Sciatic nerve (tissue), 2 donors: Measurements from ENCODE around the gene FAM124A. TPM values are rescaled to one million over a fixed set of nuclear protein-coding genes. Genes with fewer than 3 reads are reported as not detected.
"Not testable (repeated sequence)": the region's sequence is repeated elsewhere in the genome, so short reads cannot be mapped to it uniquely, and the experiment has no call there.

Experiments
- ATAC-seq: fragments of 200-7000 bp; cut with Tn5 transposase; one replicate; pipeline ENCODE4 v1.9.1; 2020; ENCODE audit warnings: mild to moderate bottlenecking, moderate library complexity
- DNase-seq: peaks from one replicate; pipeline ENCODE4 v3.0.0-alpha.2; 2020; ENCODE audit warnings: low spot score
- intact Hi-C: fragments of 100-400 bp; cut with DNase I; formaldehyde crosslinking; loops from one replicate; pipeline ENCODE4 v1.14.2; 2022
- total RNA-seq: library from RNA; stranded (reverse); fragmentation: NEBNext Ultra II Directional; extraction: Animal tissue kit (Norgen Biotek cat#: 25700); gene quantifications from one replicate; pipeline ENCODE4 v1.2.1, GENCODE V29; 2021
- donor health status: DM: no; HTN: no; CAD: no.
- donor health status: DM: no; HTN: no; CAD: no.

FAM124A gene
- total RNA-seq, 1 donor from 2014 or later: 19.2 TPM

DNA sequence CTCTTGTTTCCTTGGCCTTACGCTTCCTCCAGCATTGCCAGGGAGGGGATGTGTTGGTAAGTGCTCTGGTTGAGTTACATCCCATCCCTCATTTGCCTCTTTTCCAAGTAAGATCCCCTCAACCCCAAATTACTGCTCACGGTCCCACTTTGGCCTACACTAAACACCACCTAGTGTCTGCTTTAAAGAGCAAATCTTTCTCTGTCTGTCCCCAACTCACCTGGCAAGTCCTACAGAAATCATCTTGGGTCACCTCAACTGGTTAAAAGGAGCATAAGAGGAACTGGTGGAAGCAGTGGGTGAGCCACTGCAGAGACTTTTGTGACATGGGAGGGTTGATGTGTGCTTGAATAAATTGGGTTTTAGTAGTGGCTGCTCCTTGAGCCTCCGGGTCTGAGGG lies 62.1 kb downstream of the FAM124A start:
- intact Hi-C loops: loop anchor here (2.0 to 5.0 kb wide), 2 partner anchors 122 to 134 kb away; no protein-coding TSS in a partner anchor
- DNase-seq: no peak
- ATAC-seq: no peak

DNA sequence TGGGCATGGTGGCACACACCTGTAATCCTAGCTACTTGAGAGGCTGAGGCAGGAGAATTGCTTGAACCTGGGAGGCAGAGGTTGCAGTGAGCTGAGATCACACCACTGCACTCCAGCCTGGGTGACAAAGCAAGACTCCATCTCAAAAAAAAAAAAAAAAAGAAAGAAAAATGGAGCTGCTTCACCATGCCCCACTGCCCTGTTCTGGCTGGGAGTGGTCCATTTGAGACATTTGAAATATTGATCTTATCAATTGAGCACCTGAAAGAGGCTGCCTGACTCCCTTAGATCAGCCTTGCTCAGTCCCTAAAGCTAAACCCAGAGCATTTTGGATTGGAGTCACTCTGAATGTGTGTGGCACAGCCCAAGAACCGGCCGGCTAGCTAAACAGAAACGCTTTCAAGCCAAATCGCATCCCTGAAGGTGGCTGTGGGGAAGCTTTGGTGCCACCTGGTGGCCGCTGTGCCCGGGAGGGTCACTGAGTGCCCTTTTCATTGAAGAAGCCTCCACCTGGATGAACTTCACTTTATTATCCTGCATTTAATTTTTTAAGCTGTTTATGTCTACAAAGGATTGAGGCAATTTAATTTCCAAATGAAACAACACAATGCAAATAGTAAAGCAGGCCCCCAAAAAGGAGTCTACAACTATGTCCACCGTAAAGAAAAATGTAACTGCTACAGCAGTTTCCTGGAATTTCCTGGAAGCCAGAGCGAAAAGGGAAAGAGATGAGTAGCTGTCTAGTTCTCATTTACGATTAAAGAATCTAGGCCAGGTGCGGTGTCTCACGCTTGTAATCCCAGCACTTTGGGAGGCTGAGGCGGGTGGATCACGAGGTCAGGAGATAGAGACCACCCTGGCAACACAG lies 64.2 kb downstream of the FAM124A start:
- DNase-seq (peak; percentile 92), ATAC-seq (peak; percentile 92)
- intact Hi-C loops: loop anchor here (1.0 kb wide), 1 partner anchor 66 kb away; no protein-coding TSS in a partner anchor

DNA sequence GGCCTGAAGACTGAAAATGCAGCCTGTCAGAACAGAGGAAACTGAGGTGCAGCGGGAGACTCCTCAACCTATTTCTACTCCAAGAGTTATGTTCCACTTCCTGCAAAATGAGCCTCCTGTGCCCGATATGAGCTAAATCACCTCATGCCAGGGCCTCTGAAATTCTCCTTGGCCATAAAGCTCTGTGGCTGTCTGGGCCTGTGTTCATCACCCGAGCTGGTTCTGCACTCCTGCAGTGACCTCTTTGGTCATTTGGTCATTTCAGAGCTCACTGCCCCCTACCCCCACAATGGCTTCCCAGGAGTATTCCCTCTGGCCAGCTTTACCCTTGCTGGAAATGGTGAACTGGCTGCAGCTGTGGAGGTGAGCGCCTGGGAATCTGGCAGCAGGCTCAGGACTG lies 65.6 kb downstream of the FAM124A start:
- DNase-seq (no peak), ATAC-seq (no peak)
- intact Hi-C loops: no loop called here

DNA sequence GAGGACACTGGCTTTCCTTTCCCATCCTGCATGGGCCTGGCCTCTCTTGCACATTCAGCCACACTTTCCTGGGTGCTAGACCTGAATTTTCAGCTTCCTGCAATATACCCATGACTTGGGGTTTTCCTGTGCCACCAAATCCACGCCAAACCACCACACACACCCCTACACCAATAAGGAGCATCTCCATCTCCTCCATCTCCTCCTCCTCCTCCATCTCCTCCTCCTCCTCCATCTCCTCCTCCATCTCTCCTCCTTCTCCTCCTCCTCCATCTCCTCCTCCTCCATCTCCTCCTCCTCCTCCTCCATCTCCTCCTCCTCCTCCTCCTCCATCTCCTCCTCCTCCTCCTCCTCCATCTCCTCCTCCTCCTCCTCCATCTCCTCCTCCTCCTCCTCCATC lies 66.1 kb downstream of the FAM124A start:
- ATAC-seq, DNase-seq, intact Hi-C loops: not testable (repeated sequence)

DNA sequence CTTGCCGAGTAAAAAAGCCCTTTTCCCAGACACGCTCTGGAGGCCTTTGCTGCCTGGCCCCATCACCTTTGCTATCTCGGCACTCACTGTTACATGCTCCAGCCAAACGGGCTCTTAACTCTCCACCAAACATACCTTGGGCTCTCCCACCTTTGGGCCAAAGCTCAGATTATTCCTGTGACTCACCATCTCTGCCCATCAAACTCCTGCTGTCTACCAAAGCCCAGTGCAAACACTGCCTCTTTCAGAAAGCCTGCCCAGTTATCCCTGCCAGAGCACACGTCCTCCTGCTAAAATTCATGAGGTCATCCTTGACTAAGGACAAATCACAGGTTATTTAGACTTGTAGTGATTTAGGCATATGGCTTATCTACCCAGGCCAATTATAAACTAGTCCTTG lies 69.1 kb downstream of the FAM124A start:
- intact Hi-C loops: no loop called here
- ATAC-seq: no peak
- DNase-seq: no peak

DNA sequence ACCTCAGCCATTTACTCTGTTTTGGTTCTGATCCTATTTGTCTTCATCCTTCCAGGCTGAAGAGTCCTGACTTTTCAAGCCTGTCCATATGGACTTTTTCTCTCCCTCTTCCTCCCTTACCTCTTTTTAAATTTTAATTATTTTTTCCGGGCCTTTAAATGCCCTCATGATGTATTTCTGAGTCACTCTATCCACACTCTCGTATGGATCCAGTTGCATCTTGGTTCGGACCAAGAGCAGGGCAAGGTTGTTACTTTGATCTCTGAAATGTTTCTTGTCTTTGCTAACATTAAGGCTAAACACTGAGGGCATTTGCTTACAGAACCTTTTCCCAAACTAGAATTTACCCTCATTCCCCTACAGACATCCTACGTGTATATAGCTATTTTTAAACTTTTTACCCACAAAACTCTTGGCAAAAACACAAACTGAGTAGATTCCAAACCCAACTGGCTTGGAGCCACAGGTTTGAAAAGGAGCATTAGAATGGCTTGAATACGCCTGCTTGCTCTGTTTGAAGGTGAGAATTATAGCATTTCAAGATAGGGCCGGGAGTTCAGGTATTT lies 69.9 kb downstream of the FAM124A start:
- peak; percentile 67 for ATAC-seq
- intact Hi-C loops: no loop called here
- no peak for DNase-seq

DNA sequence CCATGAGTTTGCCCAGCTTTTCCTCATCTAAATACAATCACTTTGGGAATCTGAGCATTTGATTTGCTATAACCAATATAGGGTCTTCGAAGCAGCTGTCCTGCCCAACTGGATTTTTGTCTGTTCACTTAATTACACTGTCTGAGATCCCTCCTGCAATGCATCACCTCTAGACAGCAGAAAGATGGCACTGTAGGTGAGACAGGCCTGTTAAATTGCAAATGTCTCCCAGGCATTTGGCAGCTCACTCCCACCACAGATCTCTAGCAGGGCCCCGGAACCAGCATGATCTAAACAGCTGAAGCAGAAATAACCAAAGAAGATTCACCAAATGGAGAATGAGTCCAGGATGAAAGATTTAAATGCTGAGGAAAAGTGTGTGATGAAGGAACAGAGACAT lies 75.4 kb downstream of the FAM124A start:
- intact Hi-C loops: no loop called here

DNA sequence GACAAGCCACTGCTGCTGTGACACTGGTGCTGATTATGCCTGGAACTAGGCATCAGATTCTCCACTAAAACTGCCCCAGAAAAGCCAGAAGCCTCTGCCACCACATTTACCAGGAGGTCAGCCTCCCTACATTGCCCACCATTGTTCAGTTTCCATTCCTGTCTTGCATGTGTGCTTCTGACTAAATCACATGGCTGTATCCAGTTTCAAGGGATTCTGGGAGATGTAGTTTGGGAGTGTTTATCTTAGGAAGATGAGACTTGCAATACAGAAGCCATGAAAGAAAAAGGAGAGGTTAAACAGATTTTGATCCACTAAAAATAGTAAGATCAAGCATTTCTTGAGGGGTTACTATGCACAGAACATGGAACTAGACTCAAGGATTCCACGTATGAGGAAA lies 76.6 kb downstream of the FAM124A start:
- ATAC-seq: no peak

More for the DNA sequence above, 75.4 kb downstream of the FAM124A start:
- ATAC-seq: no peak
- DNase-seq: no peak

DNA sequence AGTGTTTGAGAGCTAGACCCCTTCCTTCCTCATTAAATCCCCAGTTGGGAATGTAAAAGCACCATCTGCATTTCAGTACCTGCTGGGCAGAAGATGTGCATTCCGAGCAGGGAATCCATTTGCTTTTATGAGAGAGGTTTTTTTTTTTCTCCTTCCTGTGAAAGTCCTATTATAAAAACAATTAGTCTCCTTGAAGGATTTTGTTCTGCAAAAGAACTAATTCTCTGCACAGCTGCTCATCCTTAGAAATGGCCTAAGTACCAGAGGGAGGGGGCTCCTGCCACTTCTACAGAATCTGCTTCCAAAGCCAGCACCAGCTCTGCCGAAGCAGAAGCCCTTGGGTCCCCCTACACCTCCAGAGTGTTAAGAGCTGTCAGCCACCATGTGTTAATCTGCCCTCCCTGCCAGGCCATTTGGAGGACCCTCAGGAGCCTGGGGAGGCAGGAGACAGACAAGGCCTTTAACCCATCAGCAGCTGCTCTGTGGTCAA lies 80.9 kb downstream of the FAM124A start:
- intact Hi-C loops: no loop called here
- no peak for DNase-seq
- no peak for ATAC-seq

More for the DNA sequence above, 76.6 kb downstream of the FAM124A start:
- DNase-seq: no peak
- intact Hi-C loops: no loop called here

DNA sequence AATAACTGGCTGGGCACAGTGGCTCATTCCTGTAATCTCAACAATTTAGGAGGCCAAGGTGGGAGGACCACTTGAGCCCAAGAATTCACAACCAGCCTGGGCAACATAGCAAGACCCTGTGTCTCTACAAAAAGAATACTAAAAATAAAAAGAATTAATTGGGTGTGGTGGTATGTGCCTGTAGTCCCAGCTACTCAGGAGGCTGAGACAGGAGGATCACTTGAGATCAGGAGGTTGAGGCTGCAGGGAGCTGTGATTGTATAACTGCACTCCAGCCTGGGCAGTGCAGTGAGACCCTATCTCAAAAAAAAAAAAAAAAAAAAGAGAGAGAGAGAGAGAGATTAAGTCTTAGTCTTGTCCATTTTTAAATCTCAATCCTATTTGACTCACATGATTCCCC lies 81.7 kb downstream of the FAM124A start:
- intact Hi-C loops: no loop called here

DNA sequence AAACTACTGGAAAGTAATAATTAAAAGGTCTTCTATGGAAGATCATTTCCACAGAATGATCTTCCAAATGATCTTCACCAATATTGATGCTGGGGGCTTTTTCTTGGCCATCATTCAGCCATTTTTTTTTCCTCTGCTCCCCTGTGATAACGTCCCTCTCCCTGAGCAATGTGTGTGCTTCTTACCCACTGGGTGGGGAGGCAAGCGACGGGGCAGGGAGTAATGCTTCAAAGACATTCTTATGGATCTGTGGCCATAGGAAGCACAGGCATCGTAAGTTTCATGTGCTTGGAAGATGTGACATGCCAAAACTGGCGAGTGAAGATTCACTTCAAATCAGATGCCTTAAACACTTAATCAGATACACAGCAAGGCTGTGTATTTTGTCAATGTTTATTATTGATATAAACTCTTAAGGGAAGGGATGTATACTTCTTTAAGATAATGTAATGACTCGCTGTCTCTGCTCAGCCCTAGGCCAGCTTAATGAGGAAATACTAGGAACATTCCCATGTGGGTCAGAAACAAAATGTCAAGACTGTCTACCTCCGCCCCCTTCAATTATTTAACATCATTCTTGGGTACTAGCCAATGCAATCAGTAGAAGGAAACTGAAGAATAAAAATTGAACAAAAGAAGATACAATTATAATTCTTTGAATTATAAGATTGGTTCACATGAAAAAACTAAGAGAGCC lies 83.2 kb downstream of the FAM124A start:
- intact Hi-C loops: no loop called here
- DNase-seq (no peak), ATAC-seq (no peak)

More for the DNA sequence above, 81.7 kb downstream of the FAM124A start:
- ATAC-seq (no peak), DNase-seq (no peak)

DNA sequence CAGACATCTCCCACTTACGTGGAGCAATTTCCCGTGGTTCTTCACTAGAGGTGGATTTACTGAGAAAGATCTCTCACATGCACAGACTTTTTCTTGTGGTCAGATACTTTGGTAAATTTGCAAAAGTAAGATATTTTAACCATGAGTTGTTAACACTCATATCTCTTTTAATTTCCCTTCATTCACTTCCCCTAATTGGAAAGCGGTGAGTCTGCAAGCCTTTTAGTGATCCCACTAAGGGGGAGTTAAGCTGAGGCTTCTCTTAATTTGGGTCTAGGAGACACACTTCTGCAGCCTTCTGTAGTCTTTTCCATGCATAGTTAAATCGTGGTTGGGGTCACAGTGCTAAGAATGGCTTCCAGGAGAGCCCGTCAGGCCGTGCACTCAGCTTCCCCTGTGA lies 86.6 kb downstream of the FAM124A start:
- DNase-seq (no peak), ATAC-seq (no peak)
- intact Hi-C loops: no loop called here

DNA sequence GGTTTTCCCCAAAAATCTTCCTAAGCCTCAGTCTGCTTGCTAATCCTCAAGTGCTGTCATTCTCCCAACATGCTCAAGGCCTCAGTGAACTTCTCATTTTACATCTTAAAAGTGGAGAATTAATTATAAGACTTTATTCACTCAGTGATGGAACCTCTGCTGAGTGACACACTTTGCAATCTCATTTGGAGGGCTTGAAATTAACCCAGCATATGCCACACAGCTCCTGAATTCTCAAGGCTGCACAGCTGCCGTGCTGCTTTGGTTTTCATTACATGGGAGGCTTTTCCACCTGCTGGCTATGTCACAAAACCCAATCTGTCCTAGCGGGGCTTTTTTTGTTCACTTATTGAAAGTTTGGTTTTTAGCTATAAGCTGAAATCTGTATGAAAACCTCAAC lies 89.0 kb downstream of the FAM124A start:
- ATAC-seq: no peak
- intact Hi-C loops: no loop called here

DNA sequence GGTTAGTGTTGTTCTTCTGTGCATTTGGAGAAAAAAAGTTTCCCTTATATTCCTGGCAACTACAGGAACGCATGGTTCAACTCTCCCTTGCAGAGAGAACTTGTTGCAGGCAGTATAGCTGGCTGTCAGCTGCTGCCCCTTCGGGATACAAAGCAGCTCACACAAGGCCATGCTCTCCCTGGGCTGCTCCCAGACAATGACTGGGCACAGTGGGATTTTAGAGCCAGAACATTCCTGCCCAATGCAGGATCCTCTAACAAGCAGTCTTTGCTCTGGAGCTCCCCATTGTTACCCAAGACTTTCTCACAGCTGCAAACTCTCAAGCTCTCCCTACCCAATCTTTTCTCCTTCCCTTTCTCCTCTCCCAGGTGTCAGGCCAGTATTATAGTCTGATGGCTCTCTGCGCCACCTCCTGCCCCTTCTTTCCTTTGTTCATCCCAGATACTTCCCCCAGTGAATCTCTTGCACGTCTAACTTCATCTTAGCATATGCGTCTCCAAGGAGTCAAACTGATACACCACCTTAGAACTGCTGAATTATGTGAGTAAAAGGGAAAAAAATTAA lies 89.8 kb downstream of the FAM124A start:
- intact Hi-C loops: no loop called here
- DNase-seq (no peak), ATAC-seq (no peak)

More for the DNA sequence above, 89.0 kb downstream of the FAM124A start:
- DNase-seq: no peak

DNA sequence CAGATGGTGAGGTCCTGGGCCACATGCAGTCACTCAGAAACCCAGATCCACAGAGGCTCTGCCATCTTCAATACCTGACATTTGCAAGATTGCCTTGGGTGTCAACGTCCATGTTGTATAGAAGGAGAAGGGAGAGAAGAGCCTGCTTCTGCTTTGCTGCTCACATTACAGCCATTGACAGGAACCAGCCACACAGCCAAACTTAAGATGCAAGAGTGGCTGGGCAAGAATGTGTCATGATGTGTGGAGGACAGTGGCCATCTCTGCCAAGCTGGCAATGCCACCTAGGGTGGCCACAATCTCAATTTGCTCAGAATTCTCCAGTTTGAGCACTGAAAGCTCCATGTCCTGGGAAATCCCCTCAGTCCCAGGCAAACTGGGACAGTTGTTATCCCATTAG lies 91.4 kb downstream of the FAM124A start:
- DNase-seq (no peak), ATAC-seq (no peak)
- intact Hi-C loops: no loop called here

DNA sequence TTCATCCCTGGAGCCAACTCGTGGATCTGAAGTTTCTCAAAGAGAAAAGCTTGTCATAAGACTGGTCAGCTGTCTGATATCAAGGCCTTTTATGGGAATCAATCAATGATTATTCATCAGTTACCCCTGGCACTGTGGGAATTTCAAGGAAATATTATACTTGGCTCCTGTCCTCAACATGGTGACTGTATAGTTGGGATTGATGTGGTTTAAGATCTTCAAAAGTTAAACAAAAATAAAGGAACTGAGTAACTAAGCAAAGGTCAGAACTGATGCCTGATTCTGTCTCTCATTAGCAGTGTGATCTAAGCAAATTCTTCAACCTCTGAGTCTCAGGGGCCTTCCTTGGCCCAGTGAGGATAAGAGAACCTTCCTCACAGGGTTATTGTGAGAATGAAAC lies 95.1 kb downstream of the FAM124A start:
- intact Hi-C loops: no loop called here
- ATAC-seq (no peak), DNase-seq (no peak)

DNA sequence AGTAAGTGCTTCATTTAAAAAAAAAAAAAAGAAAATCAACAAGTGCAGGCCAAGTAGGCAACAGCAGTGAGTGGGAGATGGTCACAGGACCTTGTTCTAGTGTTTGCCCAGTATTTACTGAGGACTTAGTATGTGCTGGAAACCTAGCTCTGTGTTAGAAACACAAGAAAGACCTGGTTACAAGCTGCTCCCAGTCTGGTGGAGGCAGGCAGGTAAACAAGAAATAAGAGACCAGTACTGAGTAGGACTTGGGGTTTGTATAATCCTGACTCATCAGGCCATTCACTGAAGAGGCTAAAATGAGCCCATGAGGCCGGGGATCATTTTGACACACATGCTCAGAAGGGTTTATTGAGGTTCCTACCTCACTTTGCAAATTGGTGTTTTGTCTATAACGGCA lies 95.8 kb downstream of the FAM124A start:
- intact Hi-C loops: no loop called here
- ATAC-seq (no peak), DNase-seq (no peak)

DNA sequence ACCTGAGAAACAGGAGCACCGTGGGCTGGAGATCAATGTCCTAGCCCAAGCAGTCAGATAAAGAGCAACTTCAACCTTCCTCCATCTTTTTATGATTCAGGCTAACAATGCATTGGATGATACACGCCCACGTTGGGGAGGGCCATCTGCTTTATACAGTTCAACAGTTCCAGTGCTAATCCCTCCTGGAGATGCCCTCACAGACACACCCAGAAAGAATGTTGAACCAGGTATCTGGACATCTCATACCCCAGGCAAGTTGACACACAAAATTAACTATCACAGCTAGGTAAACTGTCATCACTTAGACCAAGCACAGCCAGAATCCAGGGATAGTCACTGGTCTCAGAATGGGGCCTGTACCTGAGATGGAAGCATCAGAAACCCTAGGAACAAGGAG lies 96.7 kb downstream of the FAM124A start:
- DNase-seq (no peak), ATAC-seq (no peak)
- intact Hi-C loops: no loop called here

DNA sequence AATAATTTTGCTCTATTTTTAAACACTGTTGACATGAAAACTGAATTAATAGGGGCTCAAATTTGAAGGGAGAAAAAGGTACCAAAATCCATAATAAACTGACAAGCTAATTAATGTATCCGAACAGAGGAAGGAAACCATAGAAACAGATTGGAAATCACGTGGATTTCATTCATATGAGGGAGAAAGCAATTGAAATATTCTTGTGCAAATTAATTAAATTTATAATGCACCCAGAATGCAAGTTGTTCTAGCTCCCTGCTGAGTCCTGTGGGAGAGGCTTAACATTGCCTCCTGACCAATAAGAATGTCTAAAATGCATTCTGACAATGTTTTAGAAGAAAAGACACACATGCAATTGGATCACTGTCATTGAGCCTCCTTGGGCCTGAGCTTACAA lies 99.6 kb downstream of the FAM124A start:
- no peak for DNase-seq
- ATAC-seq: no peak
- intact Hi-C loops: no loop called here
